Aorta (tissue), 5 donors: ENCODE results near the gene TIAM1. TPM values are rescaled to one million over a fixed set of nuclear protein-coding genes. Genes with fewer than 3 reads are reported as not detected.

Experiments used
- ATAC-seq: fragments of 200-7000 bp; cut with Tn5 transposase; one replicate; pipeline ENCODE4 v1.9.1; 2022; ENCODE audit warnings: moderate library complexity; ENCODE audit not compliant: low FRiP score
- DNase-seq, 2 donors: peaks; one replicate each; pipeline ENCODE4 v3.0.0-alpha.2; 2020
- H3K27ac ChIP-seq, 2 donors: one replicate each; pipeline ENCODE4 v1.5.1; 2013; ENCODE audit warnings: low read length in 2 of 2, mild to moderate bottlenecking in 2 of 2, moderate library complexity in 2 of 2, control low read depth in 1 of 2, inconsistent platforms in 1 of 2, low read depth in 1 of 2
- H3K27me3 ChIP-seq, 2 donors: one replicate each; pipeline ENCODE4 v1.6.1; 2013; ENCODE audit warnings: control low read depth in 1 of 2, low read length in 1 of 2, mild to moderate bottlenecking in 1 of 2, moderate library complexity in 1 of 2; ENCODE audit not compliant: insufficient read depth in 2 of 2, control insufficient read depth in 1 of 2
- H3K36me3 ChIP-seq, 2 donors: one replicate each; pipeline ENCODE4 v1.6.1; 2013; ENCODE audit warnings: control low read depth in 1 of 2, low read length in 1 of 2, mild to moderate bottlenecking in 1 of 2; ENCODE audit not compliant: insufficient read depth in 2 of 2, control insufficient read depth in 1 of 2
- H3K4me1 ChIP-seq, 2 donors: one replicate each; pipeline ENCODE4 v1.6.1; 2013; ENCODE audit warnings: low read length in 2 of 2, control low read depth in 1 of 2, mild to moderate bottlenecking in 1 of 2, moderate library complexity in 1 of 2; ENCODE audit not compliant: insufficient read depth in 2 of 2, control insufficient read depth in 1 of 2
- H3K4me3 ChIP-seq, 2 donors: one replicate each; pipeline ENCODE4 v1.5.1; 2013; ENCODE audit warnings: low read length in 2 of 2, control low read depth in 1 of 2, mild to moderate bottlenecking in 1 of 2
- H3K9me3 ChIP-seq: one replicate; pipeline ENCODE4 v1.6.1; 2013; ENCODE audit warnings: mild to moderate bottlenecking, low read length; ENCODE audit not compliant: control insufficient read depth
- WGBS, 2 donors: extraction: QIAGEN DNeasy Blood & Tissue Kit; methylation state at CpG; one replicate each; pipeline ENCODE4 v1.1.7; 2013; 5-methylcytosine and 5-hydroxymethylcytosine counted together
- intact Hi-C, 2 donors: fragments of 100-400 bp; cut with DNase I; formaldehyde crosslinking; loops; one replicate each; pipeline versions ENCODE4 v1.14.2 to v1.15.0; 2022
- polyA plus RNA-seq, 2 donors: library from polyadenylated mRNA; stranded (reverse); fragments of 200-250 nt; gene quantifications; one replicate each; pipeline ENCODE4 v1.2.3, GENCODE V29; 2013
- total RNA-seq, 2 donors: library from RNA; stranded (reverse); fragmentation: NEBNext Ultra II Directional; extraction: Animal tissue kit (Norgen Biotek cat#: 25700); gene quantifications; one replicate each; pipeline ENCODE4 v1.2.1, GENCODE V29; 2021
- donor health status: healthy with polysubstance abuse.
- donor health status: Bipolar disorder and iron deficiency.
- donor health status: DM: no; HTN: no; CAD: no.
- donor health status: DM: no; HTN: no; CAD: no.
- donor health status: DM: yes; HTN: yes; CAD: no.

Gene TIAM1
- total and polyA plus RNA-seq, 4 donors, result 0.50 to 15.8 (median 12.9) TPM; not detected in 1

DNA sequence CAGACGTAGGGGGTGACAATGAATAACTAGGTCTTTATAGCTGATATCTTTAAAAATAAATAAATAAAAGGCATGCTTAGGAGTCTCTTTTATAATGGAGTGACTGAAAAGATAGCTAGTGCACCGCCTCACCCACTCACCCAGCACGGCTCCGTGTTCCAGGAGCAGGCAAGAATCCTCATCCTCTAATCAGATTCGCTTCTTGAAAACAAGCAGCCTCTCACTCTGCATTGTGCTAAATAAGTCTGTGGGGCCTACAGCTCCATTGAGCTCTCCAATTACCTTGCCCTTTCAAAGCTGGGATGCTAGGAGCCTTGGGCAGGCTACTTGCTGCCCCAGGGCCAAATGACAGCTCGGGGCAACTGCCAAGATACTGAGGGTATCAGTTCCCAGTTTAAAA, 91.5 kb downstream of the TIAM1 start:
- DNase-seq, result no peak
- ATAC-seq, result no peak
- 71 to 84% methylated on average over 6 of the region's 6 CpGs for WGBS, 2 donors
- no peak overlapping the region for H3K27ac ChIP-seq
- no peaks in the 10 kb centered on the region for H3K36me3 ChIP-seq
- H3K9me3 ChIP-seq, result peaks cover 2% of the 10 kb centered on the region
- no peaks in the 10 kb centered on the region for H3K27me3 ChIP-seq
- H3K4me1 ChIP-seq, result no peaks in the 10 kb centered on the region
- intact Hi-C loops, result no loop called here
- H3K4me3 ChIP-seq, result no peak overlapping the region

DNA sequence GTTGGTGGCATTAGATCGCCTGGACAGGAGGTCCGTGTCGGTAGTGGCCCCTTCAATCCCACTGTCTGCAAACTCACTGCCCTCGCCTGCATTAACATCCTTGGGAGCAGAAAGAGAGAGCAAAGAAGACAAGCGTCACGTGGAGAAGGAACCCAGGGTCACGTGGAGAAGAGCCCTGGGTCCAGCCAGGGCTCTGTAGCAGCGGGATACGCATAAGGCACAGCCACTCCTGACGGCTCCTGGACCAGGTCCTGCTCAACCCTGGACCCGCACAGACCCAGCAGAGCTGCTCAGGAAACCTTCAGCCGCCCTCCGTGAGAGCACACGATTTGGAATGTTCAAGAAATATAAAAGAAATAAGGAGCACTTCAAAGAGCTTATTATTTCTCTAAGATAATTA, 92.0 kb downstream of the TIAM1 start:
- H3K36me3 ChIP-seq, result no peaks in the 10 kb centered on the region
- no peaks in the 10 kb centered on the region for H3K27me3 ChIP-seq
- intact Hi-C loops, result no loop called here
- peaks cover 2% of the 10 kb centered on the region for H3K9me3 ChIP-seq
- no peak overlapping the region for H3K27ac ChIP-seq
- no peak for DNase-seq
- 85 to 86% methylated on average over 14 of the region's 14 CpGs for WGBS, 2 donors
- no peak for ATAC-seq
- no peak overlapping the region for H3K4me3 ChIP-seq
- H3K4me1 ChIP-seq, result no peaks in the 10 kb centered on the region

DNA sequence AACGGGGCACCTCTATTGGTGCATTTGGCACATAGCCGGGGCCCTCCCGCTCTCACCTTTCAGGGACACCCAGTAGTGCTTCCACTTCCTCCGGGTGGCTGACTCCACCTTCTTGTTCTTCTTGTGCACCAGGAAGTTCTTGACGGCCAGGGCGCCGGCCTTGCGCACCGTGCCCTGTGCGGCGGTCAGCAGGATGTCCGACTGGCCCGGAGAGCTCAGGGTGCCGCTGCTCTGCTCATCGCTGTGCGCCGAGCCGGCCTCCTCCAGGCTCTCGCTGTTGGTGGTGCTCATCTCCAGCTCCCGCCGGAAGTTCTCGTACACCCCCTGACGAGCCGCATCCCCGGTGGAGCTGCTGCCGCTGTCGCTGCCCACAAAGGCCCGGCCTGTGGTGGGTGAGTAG, 92.4 kb downstream of the TIAM1 start:
- DNase-seq (no peak), ATAC-seq (no peak)
- 96% methylated on average over 28 of the region's 28 CpGs for WGBS, 2 donors
- H3K9me3 ChIP-seq, result peaks cover 2% of the 10 kb centered on the region
- no peaks in the 10 kb centered on the region for H3K36me3 ChIP-seq
- intact Hi-C loops, result no loop called here
- no peak overlapping the region for H3K27ac ChIP-seq
- no peak overlapping the region for H3K4me3 ChIP-seq
- no peaks in the 10 kb centered on the region for H3K4me1 ChIP-seq
- H3K27me3 ChIP-seq, result no peaks in the 10 kb centered on the region

DNA sequence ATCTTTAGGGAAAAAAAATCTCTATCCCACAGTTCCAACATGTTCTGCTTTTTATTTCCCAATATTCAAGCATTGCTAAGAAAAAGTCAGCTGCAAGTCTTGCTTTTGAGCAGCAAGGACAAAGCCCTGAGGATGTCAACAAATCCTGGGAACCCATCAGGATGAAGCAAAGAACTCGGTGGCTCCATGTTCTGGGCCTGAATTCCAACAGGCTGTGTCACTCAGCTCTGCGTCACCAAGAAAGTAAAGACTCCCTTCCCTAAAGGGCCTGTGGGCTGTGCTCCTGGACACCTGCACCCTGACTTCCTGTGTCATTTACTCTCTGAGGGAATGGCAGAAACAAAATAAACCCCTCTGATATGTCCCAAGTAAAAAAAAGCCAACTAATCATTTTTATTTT, 95.5 kb downstream of the TIAM1 start:
- no peak for ATAC-seq
- intact Hi-C loops, result no loop called here
- no peak overlapping the region for H3K27ac ChIP-seq
- H3K4me1 ChIP-seq, result no peaks in the 10 kb centered on the region
- no peak overlapping the region for H3K4me3 ChIP-seq
- peaks cover 3% of the 10 kb centered on the region for H3K9me3 ChIP-seq
- no peaks in the 10 kb centered on the region for H3K36me3 ChIP-seq
- WGBS, 2 donors, result 71 to 72% methylated on average over 2 of the region's 2 CpGs
- H3K27me3 ChIP-seq, result no peaks in the 10 kb centered on the region
- DNase-seq, result no peak

DNA sequence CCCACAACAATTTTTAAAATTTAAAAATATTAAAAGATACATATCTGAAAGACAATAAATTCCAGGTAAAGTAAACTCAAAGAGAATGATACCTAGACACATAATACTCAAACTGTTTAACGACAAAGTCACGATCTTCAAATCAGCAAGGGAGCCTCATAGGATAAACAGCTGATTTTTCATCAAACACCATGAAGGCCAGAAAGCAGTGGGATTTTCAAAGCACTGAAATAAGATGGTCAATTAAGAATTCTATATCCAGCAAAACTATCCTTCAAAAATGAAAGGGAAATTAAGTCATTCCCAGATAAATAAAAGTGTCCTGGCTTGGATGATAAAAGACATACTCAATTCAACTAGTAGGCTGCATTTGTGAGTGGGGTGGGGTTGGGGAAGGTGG, 100.5 kb downstream of the TIAM1 start:
- H3K27me3 ChIP-seq, result no peaks in the 10 kb centered on the region
- no peak overlapping the region for H3K27ac ChIP-seq
- WGBS, 2 donors, result 95 to 97% methylated on average over 2 of the region's 2 CpGs
- no peaks in the 10 kb centered on the region for H3K36me3 ChIP-seq
- no peaks in the 10 kb centered on the region for H3K4me1 ChIP-seq
- DNase-seq (no peak), ATAC-seq (no peak)
- no peak overlapping the region for H3K4me3 ChIP-seq
- intact Hi-C loops, result no loop called here
- H3K9me3 ChIP-seq, result peaks cover 10% of the 10 kb centered on the region

DNA sequence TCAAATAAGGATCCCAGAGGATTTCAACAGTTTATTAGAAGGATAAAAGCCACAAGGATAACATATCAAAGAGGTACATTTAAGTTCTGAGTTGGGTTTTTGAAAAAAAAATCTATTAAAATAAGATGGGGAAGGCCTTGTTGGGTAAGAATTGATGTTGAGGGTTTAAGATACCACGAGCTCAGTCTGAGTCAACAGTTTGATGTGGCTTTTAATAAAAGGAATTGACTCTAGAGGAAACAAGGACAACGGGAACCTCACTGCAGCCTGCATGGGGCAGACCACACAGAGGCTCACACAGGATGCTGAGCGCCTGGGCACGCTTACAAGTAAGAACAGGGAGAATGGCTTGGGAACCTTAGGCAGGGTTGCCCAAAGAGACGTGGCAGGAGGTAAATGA, 107.5 kb downstream of the TIAM1 start:
- Histone ChIP-seq H3K27me3 (no peaks in the 10 kb centered on the region), H3K9me3 (peaks cover 9% of the 10 kb centered on the region), H3K4me1 (no peaks in the 10 kb centered on the region), H3K27ac (no peak overlapping the region), H3K36me3 (no peaks in the 10 kb centered on the region), H3K4me3 (no peak overlapping the region)
- 83 to 84% methylated on average over 5 of the region's 5 CpGs for WGBS, 2 donors
- ATAC-seq, result no peak
- intact Hi-C loops, result no loop called here
- DNase-seq, result no peak

DNA sequence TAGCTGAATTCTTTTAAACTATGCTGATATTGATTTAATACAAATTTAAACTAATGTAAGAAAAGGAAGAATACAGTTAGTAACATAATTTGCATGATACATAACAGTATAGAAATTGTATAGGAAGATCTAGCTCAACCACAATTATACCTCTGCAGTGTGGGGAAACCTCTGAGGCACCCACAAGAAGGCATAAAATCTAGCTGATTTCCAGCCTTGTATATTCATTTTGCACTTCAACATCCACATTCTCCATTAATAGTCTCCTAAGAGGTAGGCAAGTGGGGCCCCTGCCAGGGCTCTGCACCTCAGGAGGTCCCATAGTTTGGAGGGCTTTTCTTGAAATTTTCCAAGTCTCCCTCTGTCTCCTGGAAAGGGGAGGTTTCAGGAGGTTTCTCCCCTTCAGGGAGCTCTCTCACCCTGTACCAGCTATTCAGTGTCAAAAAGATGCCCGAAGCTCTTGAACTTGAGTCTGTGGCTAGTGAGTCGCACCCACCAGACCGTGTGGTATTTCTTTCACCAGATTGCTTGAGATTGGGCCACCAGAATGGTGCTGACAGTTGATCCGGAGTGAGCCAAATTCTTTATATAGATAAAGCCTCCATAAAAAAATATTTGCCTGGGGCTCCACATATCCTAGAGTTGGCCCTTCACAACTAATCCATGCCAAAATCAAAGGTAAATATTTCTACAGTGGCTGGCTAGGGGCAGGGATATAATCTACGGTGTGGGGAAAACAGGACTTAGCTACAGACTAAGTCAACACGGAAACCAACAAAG, 108.2 kb downstream of the TIAM1 start:
- no peak overlapping the region for H3K4me3 ChIP-seq
- no peak for DNase-seq
- H3K4me1 ChIP-seq, result no peaks in the 10 kb centered on the region
- intact Hi-C loops, result no loop called here
- H3K9me3 ChIP-seq, result peaks cover 9% of the 10 kb centered on the region
- no peak for ATAC-seq
- H3K27ac ChIP-seq, result no peak overlapping the region
- H3K36me3 ChIP-seq, result no peaks in the 10 kb centered on the region
- WGBS, 2 donors, result 59 to 60% methylated on average over 6 of the region's 6 CpGs
- no peaks in the 10 kb centered on the region for H3K27me3 ChIP-seq

DNA sequence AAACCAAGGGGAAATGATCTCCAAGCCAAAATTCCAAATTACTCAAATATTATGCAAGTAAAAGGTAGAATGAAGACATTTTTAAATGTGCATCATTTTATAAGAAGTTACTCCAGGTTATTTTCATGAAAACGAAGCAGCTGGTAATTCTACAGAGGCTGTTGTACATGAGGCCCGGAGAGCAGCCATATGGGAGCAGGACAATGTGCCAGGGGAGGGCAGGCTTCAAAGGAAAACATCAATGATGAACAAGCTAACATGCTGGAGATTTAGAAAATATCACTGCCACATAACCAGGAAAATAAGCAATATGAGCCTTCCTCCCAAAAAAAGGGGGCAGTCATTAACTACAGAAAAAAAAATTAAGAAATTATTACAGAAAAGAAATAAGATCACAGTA, 109.1 kb downstream of the TIAM1 start:
- H3K4me3 ChIP-seq, result no peak overlapping the region
- DNase-seq (no peak), ATAC-seq (no peak)
- H3K36me3 ChIP-seq, result no peaks in the 10 kb centered on the region
- H3K4me1 ChIP-seq, result no peaks in the 10 kb centered on the region
- peaks cover 3% of the 10 kb centered on the region for H3K9me3 ChIP-seq
- 69 to 76% methylated on average over 2 of the region's 2 CpGs for WGBS, 2 donors
- H3K27me3 ChIP-seq, result no peaks in the 10 kb centered on the region
- intact Hi-C loops, result no loop called here
- no peak overlapping the region for H3K27ac ChIP-seq

DNA sequence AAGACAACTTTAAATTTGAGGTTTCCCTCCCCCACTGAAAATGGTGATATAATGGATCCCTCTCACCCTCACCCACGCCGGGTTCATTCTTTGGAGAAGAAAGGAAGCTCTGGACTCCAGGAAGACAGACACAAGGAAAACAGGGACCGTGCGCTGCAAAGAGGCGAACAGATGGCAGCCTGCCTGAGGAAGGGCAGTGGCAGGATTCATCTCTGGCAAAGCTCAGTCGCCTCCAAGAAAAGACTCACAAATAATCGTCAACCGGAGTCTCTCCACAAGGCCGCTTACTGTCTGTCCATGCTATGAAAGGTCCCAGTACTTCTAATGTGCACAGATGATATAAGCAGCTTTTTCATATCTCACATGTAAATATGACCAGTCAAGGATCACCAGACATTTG, 110.3 kb downstream of the TIAM1 start:
- intact Hi-C loops, result no loop called here
- ATAC-seq (no peak), DNase-seq (no peak)
- Histone ChIP-seq H3K9me3 (peaks cover 1% of the 10 kb centered on the region), H3K4me3 (no peak overlapping the region), H3K36me3 (no peaks in the 10 kb centered on the region), H3K4me1 (no peaks in the 10 kb centered on the region), H3K27ac (no peak overlapping the region), H3K27me3 (no peaks in the 10 kb centered on the region)
- 84 to 87% methylated on average over 9 of the region's 9 CpGs for WGBS, 2 donors
